Epithelial cell of esophagus (primary cell): ENCODE results near the gene SDCCAG8.

Source experiments
- DNase-seq: peaks from one replicate; pipeline ENCODE4 v3.0.0; 2010; ENCODE audit warnings: low read depth
- H3K4me3 ChIP-seq: 2 replicates; pipeline ENCODE4 v1.5.1; 2011; ENCODE audit warnings: mild to moderate bottlenecking, low read length, control low read depth
- CTCF ChIP-seq: IDR thresholded peaks from 2 replicates; pipeline ENCODE4 v1.5.1; 2011; ENCODE audit warnings: low read depth, mild to moderate bottlenecking, low read length, control low read depth, inconsistent platforms; ENCODE audit not compliant: insufficient read depth; ENCODE audit errors: missing control alignments

Gene SDCCAG8

GRCh38 chr1:243474906-243475305 lies 219.1 kb downstream of the SDCCAG8 start:
- TF ChIP-seq CTCF: no peak
- no peak for DNase-seq
- H3K4me3 ChIP-seq: no peak overlapping the region

GRCh38 chr1:243475966-243476365 lies 220.1 kb downstream of the SDCCAG8 start:
- no peak overlapping the region for H3K4me3 ChIP-seq
- DNase-seq: no peak
- TF ChIP-seq CTCF: no peak

- TF ChIP-seq CTCF: no peak
- no peak overlapping the region for H3K4me3 ChIP-seq
- no peak for DNase-seq
These were observed 222.0 kb downstream of the SDCCAG8 start for GRCh38 chr1:243477731-243478290.

GRCh38 chr1:243481101-243481500 lies 225.3 kb downstream of the SDCCAG8 start:
- no peak for TF ChIP-seq CTCF
- DNase-seq: no peak
- H3K4me3 ChIP-seq: no peak overlapping the region

- H3K4me3 ChIP-seq: no peak overlapping the region
- no peak for TF ChIP-seq CTCF
These were observed 226.5 kb downstream of the SDCCAG8 start for GRCh38 chr1:243482141-243483022.

GRCh38 chr1:243483071-243483771 lies 227.4 kb downstream of the SDCCAG8 start:
- peak; percentile 3 for TF ChIP-seq CTCF
- H3K4me3 ChIP-seq: no peak overlapping the region
- DNase-seq: no peak

More at GRCh38 chr1:243482141-243483022, 226.5 kb downstream of the SDCCAG8 start:
- peak; percentile 81 for DNase-seq
